Liver (tissue), 3 donors: ENCODE data around the gene CACNG6.

ENCODE experiments used
- ATF3 ChIP-seq: IDR thresholded peaks from 2 replicates; pipeline ENCODE4 v1.6.1; 2016; ENCODE audit warnings: antibody characterized with exemption
- CTCF ChIP-seq: fragments of 150-350 bp; IDR thresholded peaks from 2 replicates; pipeline ENCODE4 v1.5.1; 2017; ENCODE audit warnings: improper control_type of control experiment, low read depth, low read length; ENCODE audit not compliant: missing input control
- EGR1 ChIP-seq, 2 donors: IDR thresholded peaks; 2 replicates each; pipeline ENCODE4 v1.6.1; 2016 to 2018; ENCODE audit warnings: antibody characterized with exemption in 2 of 2, low read depth in 2 of 2
- FOXA1 ChIP-seq: IDR thresholded peaks from 2 replicates; pipeline ENCODE4 v1.6.1; 2016; ENCODE audit warnings: antibody characterized with exemption
- GABPA ChIP-seq, 2 donors: IDR thresholded peaks in 1 of 2; conservative IDR thresholded peaks in 1 of 2; 2 replicates each; pipeline ENCODE4 v1.6.1; 2016; ENCODE audit warnings: antibody characterized with exemption in 2 of 2, mild to moderate bottlenecking in 1 of 2, moderate library complexity in 1 of 2
- MAX ChIP-seq: IDR thresholded peaks from 2 replicates; pipeline ENCODE4 v1.6.1; 2016; ENCODE audit warnings: antibody characterized with exemption
- RAD21 ChIP-seq, 2 donors: IDR thresholded peaks; 2 replicates each; pipeline ENCODE4 v1.6.1; 2016; ENCODE audit warnings: antibody characterized with exemption in 2 of 2, mild to moderate bottlenecking in 2 of 2
- RXRA ChIP-seq, 2 donors: IDR thresholded peaks; 2 replicates each; pipeline ENCODE4 v1.6.1; 2017 to 2018; ENCODE audit warnings: antibody characterized with exemption in 2 of 2, mild to moderate bottlenecking in 1 of 2
- YY1 ChIP-seq: IDR thresholded peaks from 2 replicates; pipeline ENCODE4 v1.6.1; 2016; ENCODE audit warnings: antibody characterized with exemption, mild to moderate bottlenecking
- ZBTB33 ChIP-seq: IDR thresholded peaks from 2 replicates; pipeline ENCODE4 v1.6.1; 2016; ENCODE audit warnings: antibody characterized with exemption
- donor health status: healthy.
- donor health status: healthy.

GRCh38 chr19:54045771-54046170, 54.3 kb downstream of the CACNG6 start:
- TF ChIP-seq YY1 (no peak), CTCF (no peak), ATF3 (no peak), MAX (no peak), GABPA (IDR thresholded peaks at IDR 0.05 in 1 of 2, conservative IDR thresholded peaks at IDR 0.05 in 1 of 2) (no peak), RAD21 (IDR thresholded peaks at IDR 0.05) (no peak), FOXA1 (no peak), ZBTB33 (no peak), RXRA (IDR thresholded peaks at IDR 0.05) (no peak), EGR1 (IDR thresholded peaks at IDR 0.05; ENCODE audit: low read depth in 2 of 2) (no peak)
